Liver (tissue), 9 donors: ENCODE data around the gene MAP6D1. TPM values are rescaled to one million over a fixed set of nuclear protein-coding genes. Genes with fewer than 3 reads are reported as not detected.

Experiments used
- DNase-seq: peaks from one replicate; pipeline ENCODE4 v3.0.0-alpha.2; 2017; ENCODE audit warnings: low spot score
- H3K27ac ChIP-seq, 2 donors: one replicate each; pipeline ENCODE4 v1.7.0; 2013; ENCODE audit warnings: inconsistent platforms in 2 of 2, low read length in 2 of 2, control low read depth in 1 of 2, low read depth in 1 of 2, mild to moderate bottlenecking in 1 of 2
- H3K27me3 ChIP-seq, 4 donors: one replicate each; pipeline versions ENCODE4 v1.6.1 to v1.7.0; 2013; ENCODE audit warnings: low read length in 3 of 4, inconsistent platforms in 1 of 4, mild to moderate bottlenecking in 1 of 4, moderate library complexity in 1 of 4; ENCODE audit not compliant: control insufficient read depth in 4 of 4, insufficient read depth in 4 of 4
- H3K36me3 ChIP-seq, 4 donors: one replicate each; pipeline versions ENCODE4 v1.6.1 to v1.7.0; 2013; ENCODE audit warnings: low read length in 3 of 4, mild to moderate bottlenecking in 3 of 4, low read depth in 1 of 4, moderate library complexity in 1 of 4; ENCODE audit not compliant: control insufficient read depth in 4 of 4, insufficient read depth in 3 of 4
- H3K4me1 ChIP-seq, 4 donors: one replicate each; pipeline versions ENCODE4 v1.6.1 to v1.7.0; 2013; ENCODE audit warnings: low read length in 3 of 4, mild to moderate bottlenecking in 3 of 4, moderate library complexity in 1 of 4; ENCODE audit not compliant: control insufficient read depth in 4 of 4, insufficient read depth in 4 of 4
- H3K4me3 ChIP-seq, 3 donors: one replicate each; pipeline versions ENCODE4 v1.6.1 to v1.7.0; 2013; ENCODE audit warnings: low read length in 3 of 3, control low read depth in 1 of 3, low read depth in 1 of 3, mild to moderate bottlenecking in 1 of 3
- H3K9ac ChIP-seq, 2 donors: one replicate each; pipeline ENCODE4 v1.7.0; 2013; ENCODE audit warnings: low read length in 2 of 2, mild to moderate bottlenecking in 2 of 2, moderate library complexity in 2 of 2, control low read depth in 1 of 2, low read depth in 1 of 2
- H3K9me3 ChIP-seq, 4 donors: one replicate each; pipeline versions ENCODE4 v1.6.1 to v1.7.0; 2013; ENCODE audit warnings: low read length in 3 of 4; ENCODE audit not compliant: control insufficient read depth in 4 of 4
- EGR1 ChIP-seq, 2 donors: IDR thresholded peaks; 2 replicates each; pipeline ENCODE4 v1.6.1; 2016 to 2018; ENCODE audit warnings: antibody characterized with exemption in 2 of 2, low read depth in 2 of 2
- FOXA1 ChIP-seq: IDR thresholded peaks from 2 replicates; pipeline ENCODE4 v1.6.1; 2016; ENCODE audit warnings: antibody characterized with exemption
- FOXA2 ChIP-seq: IDR thresholded peaks from 2 replicates; pipeline ENCODE4 v1.6.1; 2016; ENCODE audit warnings: antibody characterized with exemption
- GABPA ChIP-seq, 2 donors: IDR thresholded peaks in 1 of 2; conservative IDR thresholded peaks in 1 of 2; 2 replicates each; pipeline ENCODE4 v1.6.1; 2016; ENCODE audit warnings: antibody characterized with exemption in 2 of 2, mild to moderate bottlenecking in 1 of 2, moderate library complexity in 1 of 2
- HNF4A ChIP-seq, 2 donors: conservative IDR thresholded peaks; 2 replicates each; pipeline ENCODE4 v1.6.1; 2016; ENCODE audit warnings: antibody characterized with exemption in 2 of 2, mild to moderate bottlenecking in 2 of 2
- HNF4G ChIP-seq: IDR thresholded peaks from 2 replicates; pipeline ENCODE4 v1.6.1; 2016; ENCODE audit warnings: antibody characterized with exemption
- NR2F2 ChIP-seq: IDR thresholded peaks from 2 replicates; pipeline ENCODE4 v1.6.1; 2016; ENCODE audit warnings: antibody characterized with exemption
- REST ChIP-seq: IDR thresholded peaks from 2 replicates; pipeline ENCODE4 v1.6.1; 2016; ENCODE audit warnings: antibody characterized with exemption, mild to moderate bottlenecking
- RXRA ChIP-seq, 2 donors: IDR thresholded peaks; 2 replicates each; pipeline ENCODE4 v1.6.1; 2017 to 2018; ENCODE audit warnings: antibody characterized with exemption in 2 of 2, mild to moderate bottlenecking in 1 of 2
- SP1 ChIP-seq: IDR thresholded peaks from 2 replicates; pipeline ENCODE4 v1.6.1; 2018; ENCODE audit warnings: antibody characterized with exemption, mild to moderate bottlenecking
- TAF1 ChIP-seq: conservative IDR thresholded peaks from 2 replicates; pipeline ENCODE4 v1.6.1; 2016; ENCODE audit warnings: antibody characterized with exemption, mild to moderate bottlenecking
- YY1 ChIP-seq: IDR thresholded peaks from 2 replicates; pipeline ENCODE4 v1.6.1; 2016; ENCODE audit warnings: antibody characterized with exemption, mild to moderate bottlenecking
- WGBS: extraction: QIAGEN DNeasy Blood & Tissue Kit; methylation state at CpG from one replicate; pipeline ENCODE4 v1.1.7; 2013; 5-methylcytosine and 5-hydroxymethylcytosine counted together
- polyA plus RNA-seq, 2 donors: library from polyadenylated mRNA; stranded (reverse) in 1 of 2; unstranded in 1 of 2; fragments of 200-250 nt in 1 of 2; fragments of >200 nt in 1 of 2; fragmentation: Nextera tagmentation in 1 of 2; extraction: Ambion mirVana in 1 of 2; gene quantifications; one replicate each; pipeline versions ENCODE4 v1.2.1 to v1.2.3, GENCODE V29; 2013 to 2015
- total RNA-seq, 2 donors: library from RNA; depleted of rRNA; stranded (reverse); fragments of >200 nt; gene quantifications; one replicate each; pipeline ENCODE4 v1.2.3, GENCODE V29; 2014
- TF ChIP-seq, protein P1 (sequence below): IDR thresholded peaks from 2 replicates; pipeline ENCODE4 v1.6.1; 2016; ENCODE audit warnings: antibody characterized with exemption
- TF ChIP-seq, protein P2 (sequence below): IDR thresholded peaks from 2 replicates; pipeline ENCODE4 v1.6.1; 2016; ENCODE audit warnings: antibody characterized with exemption
- donor health status: healthy.
- donor health status: healthy.
- donor health status: healthy.
- donor health status: healthy.
- donor health status: healthy.

MAP6D1 gene
- total and polyA plus RNA-seq, 4 donors, result 0.06 to 0.33 (median 0.19) TPM; not detected in 1

DNA sequence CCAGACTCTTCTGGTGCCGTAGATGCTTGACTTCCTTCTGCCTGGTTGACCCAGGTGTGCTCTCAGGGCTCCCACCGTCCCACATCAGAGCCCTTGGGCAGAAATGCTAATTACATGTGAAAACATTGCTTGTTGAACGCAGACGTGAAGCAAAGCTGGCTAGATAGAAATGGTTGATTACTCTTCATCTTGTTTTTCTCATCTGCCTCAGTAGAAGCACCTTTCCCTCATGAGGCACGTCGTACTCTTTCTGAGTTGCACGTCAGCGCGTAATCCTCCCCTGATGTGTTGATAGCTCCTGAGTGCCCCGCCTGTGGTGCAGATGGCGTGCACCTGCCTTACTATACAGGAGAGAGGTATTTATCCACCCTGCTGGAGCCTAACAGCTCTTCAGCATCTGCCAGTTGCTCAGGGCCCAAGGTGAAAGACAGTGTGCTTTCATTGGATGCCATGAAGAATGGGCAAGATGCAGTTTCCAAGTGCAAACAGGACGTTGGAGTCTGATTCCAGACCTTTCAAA is 18.1 kb downstream of the MAP6D1 start:
- Histone ChIP-seq H3K27me3 (no peaks in the 10 kb centered on the region), H3K4me1 (no peaks in the 10 kb centered on the region), H3K9ac (no peak overlapping the region), H3K4me3 (no peak overlapping the region), H3K36me3 (peaks cover 5 to 55% (median 27%) of the 10 kb centered on the region in 4 donors), H3K9me3 (no peaks in the 10 kb centered on the region), H3K27ac (no peak overlapping the region)
- 95% methylated on average over 12 of the region's 12 CpGs for WGBS
- no peak for TF ChIP-seq HNF4G
- TF ChIP-seq HNF4A (conservative IDR thresholded peaks at IDR 0.05), result no peak
- TF ChIP-seq, protein P1, sequence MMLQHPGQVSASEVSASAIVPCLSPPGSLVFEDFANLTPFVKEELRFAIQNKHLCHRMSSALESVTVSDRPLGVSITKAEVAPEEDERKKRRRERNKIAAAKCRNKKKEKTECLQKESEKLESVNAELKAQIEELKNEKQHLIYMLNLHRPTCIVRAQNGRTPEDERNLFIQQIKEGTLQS, result no peak
- no peak for TF ChIP-seq NR2F2
- DNase-seq, result no peak

DNA sequence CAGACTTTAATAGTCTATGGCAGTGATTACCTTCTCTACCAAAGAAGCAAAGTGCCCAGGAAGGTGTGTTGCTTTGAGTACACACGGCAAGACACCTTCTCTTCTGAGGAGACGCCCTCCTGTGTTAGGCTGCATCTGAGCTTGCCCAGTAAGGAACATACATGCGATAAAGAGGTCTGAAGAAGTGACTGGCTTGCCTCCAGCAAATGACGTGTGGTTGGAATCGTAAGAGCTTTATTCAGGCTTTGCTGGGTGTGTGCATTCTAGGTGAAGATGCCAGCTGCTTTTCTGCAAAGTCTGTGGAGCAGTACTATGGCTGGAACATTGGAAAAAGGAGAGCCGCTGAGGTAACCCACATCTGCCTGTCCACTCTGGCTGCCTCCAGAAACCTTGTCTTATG is 22.4 kb downstream of the MAP6D1 start:
- no peak overlapping the region for H3K27ac ChIP-seq
- no peak for DNase-seq
- TF ChIP-seq YY1 (no peak), REST (no peak), NR2F2 (no peak)
- no peak overlapping the region for H3K9ac ChIP-seq
- no peaks in the 10 kb centered on the region for H3K27me3 ChIP-seq
- H3K9me3 ChIP-seq, result no peaks in the 10 kb centered on the region
- 94% methylated on average over 6 of the region's 6 CpGs for WGBS
- no peaks in the 10 kb centered on the region for H3K4me1 ChIP-seq
- peaks cover 5 to 58% (median 28%) of the 10 kb centered on the region in 4 donors for H3K36me3 ChIP-seq
- no peak overlapping the region for H3K4me3 ChIP-seq

- Histone ChIP-seq H3K4me1 (no peaks in the 10 kb centered on the region), H3K27me3 (no peaks in the 10 kb centered on the region), H3K9ac (no peak overlapping the region), H3K9me3 (no peaks in the 10 kb centered on the region), H3K4me3 (no peak overlapping the region), H3K36me3 (peaks cover 6 to 47% (median 22%) of the 10 kb centered on the region in 4 donors), H3K27ac (no peak overlapping the region)
- TF ChIP-seq FOXA2, result no peak
- no peak for TF ChIP-seq TAF1
- TF ChIP-seq, protein P2, sequence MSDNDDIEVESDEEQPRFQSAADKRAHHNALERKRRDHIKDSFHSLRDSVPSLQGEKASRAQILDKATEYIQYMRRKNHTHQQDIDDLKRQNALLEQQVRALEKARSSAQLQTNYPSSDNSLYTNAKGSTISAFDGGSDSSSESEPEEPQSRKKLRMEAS, result no peak
- TF ChIP-seq NR2F2, result no peak
- TF ChIP-seq GABPA (IDR thresholded peaks at IDR 0.05 in 1 of 2, conservative IDR thresholded peaks at IDR 0.05 in 1 of 2), result no peak
- no peak for TF ChIP-seq RXRA (IDR thresholded peaks at IDR 0.05)
- TF ChIP-seq SP1, result no peak
- TF ChIP-seq HNF4G, result no peak
- TF ChIP-seq FOXA1, result no peak
- no peak for TF ChIP-seq EGR1 (IDR thresholded peaks at IDR 0.05; ENCODE audit: low read depth in 2 of 2)
- TF ChIP-seq, protein P1, result no peak
- 97% methylated on average over 5 of the region's 5 CpGs for WGBS
- no peak for DNase-seq
These were observed 23.8 kb downstream of the MAP6D1 start for GRCh38 chr3:183801601-183802000.
